Measurements from ENCODE around the gene COX19.

COX19 gene

GRCh38 chr7:1020849-1021251, 45.5 kb upstream of the COX19 start:
- TF ChIP-seq CTCF (IDR thresholded peaks at IDR 0.05; ENCODE audit: control insufficient read depth, insufficient read depth, low read depth, low read length, missing control alignments), result no peak
- no peak overlapping the region for H3K4me3 ChIP-seq (ENCODE audit: control insufficient read depth, low read depth, low read length)
- no peak for DNase-seq (ENCODE audit: low read depth)

- H3K4me3 ChIP-seq (ENCODE audit: control insufficient read depth, low read depth, low read length), result no peak overlapping the region
- no peak for TF ChIP-seq CTCF (IDR thresholded peaks at IDR 0.05; ENCODE audit: control insufficient read depth, insufficient read depth, low read depth, low read length, missing control alignments)
- DNase-seq (ENCODE audit: low read depth), result no peak
Observed at GRCh38 chr7:1019789-1020610, 44.7 kb upstream of the COX19 start.

GRCh38 chr7:1019255-1019785, 44.0 kb upstream of the COX19 start:
- no peak overlapping the region for H3K4me3 ChIP-seq (ENCODE audit: control insufficient read depth, low read depth, low read length)
- no peak for TF ChIP-seq CTCF (IDR thresholded peaks at IDR 0.05; ENCODE audit: control insufficient read depth, insufficient read depth, low read depth, low read length, missing control alignments)
- DNase-seq (ENCODE audit: low read depth), result no peak

GRCh38 chr7:1018334-1018695, 43.0 kb upstream of the COX19 start:
- H3K4me3 ChIP-seq (ENCODE audit: control insufficient read depth, low read depth, low read length), result no peak overlapping the region
- no peak for TF ChIP-seq CTCF (IDR thresholded peaks at IDR 0.05; ENCODE audit: control insufficient read depth, insufficient read depth, low read depth, low read length, missing control alignments)
- no peak for DNase-seq (ENCODE audit: low read depth)

- no peak overlapping the region for H3K4me3 ChIP-seq (ENCODE audit: control insufficient read depth, low read depth, low read length)
- no peak for DNase-seq (ENCODE audit: low read depth)
- TF ChIP-seq CTCF (IDR thresholded peaks at IDR 0.05; ENCODE audit: control insufficient read depth, insufficient read depth, low read depth, low read length, missing control alignments), result no peak
Observed at GRCh38 chr7:1017586-1018333, 42.4 kb upstream of the COX19 start.

- no peak for TF ChIP-seq CTCF (IDR thresholded peaks at IDR 0.05; ENCODE audit: control insufficient read depth, insufficient read depth, low read depth, low read length, missing control alignments)
- H3K4me3 ChIP-seq (ENCODE audit: control insufficient read depth, low read depth, low read length), result no peak overlapping the region
- DNase-seq (ENCODE audit: low read depth), result no peak
Observed at GRCh38 chr7:1016577-1017531, 41.5 kb upstream of the COX19 start.

Data from AG09309 (cell line).